Measurements from ENCODE around the gene ZSWIM3. TPM values are rescaled to one million over a fixed set of nuclear protein-coding genes. Genes with fewer than 3 reads are reported as not detected.

ZSWIM3 gene
- total and polyA plus RNA-seq, 2 of the 8 experiments (the other 6 are each of a cell fraction or from before 2014, with no cell fraction given), result 5.5 to 6.9 TPM

- no peak overlapping the region for H3K4ac ChIP-seq (replicated peaks; ENCODE audit: insufficient read length, low read depth, low read length)
- no peaks in the 10 kb centered on the region for H3K23me2 ChIP-seq (ENCODE audit: low read depth, low read length)
- H3K14ac ChIP-seq (ENCODE audit: insufficient read length), result no peak overlapping the region
- no peak overlapping the region for H2BK15ac ChIP-seq (ENCODE audit: low read length)
- H3K4me1 ChIP-seq (replicated peaks in 1 of 4; ENCODE audit: control insufficient read depth in 3 of 4, insufficient read depth in 4 of 4, low read length in 3 of 4), result no peaks in the 10 kb centered on the region
- H2BK5ac ChIP-seq (ENCODE audit: low read depth, low read length), result no peak overlapping the region
- CTCF ChIA-PET (ENCODE audit: partially characterized antibody), result interaction anchor here (0.8 kb wide), 1 partner anchor 73 kb away, joined by 4 read pairs; no protein-coding TSS in a partner anchor
- H2BK20ac ChIP-seq (ENCODE audit: low read length), result no peak overlapping the region
- no peak overlapping the region for H3K9ac ChIP-seq (replicated peaks in 1 of 4; ENCODE audit: extremely low read depth in 1 of 4, low read depth in 3 of 4, low read length in 3 of 4)
- H2AFZ ChIP-seq (ENCODE audit: low read length), result no peak overlapping the region
- H2BK120ac ChIP-seq (replicated peaks; ENCODE audit: low read depth, low read length), result no peak overlapping the region
- no peaks in the 10 kb centered on the region for H3K79me1 ChIP-seq (ENCODE audit: low read depth, low read length)
- no peak overlapping the region for H4K8ac ChIP-seq (ENCODE audit: extremely low read depth, insufficient read depth, low read length)
- WGBS, 2 experiments (ENCODE audit: extremely low coverage in 1 of 2, insufficient coverage in 1 of 2, insufficient read length in 1 of 2, insufficient replicate concordance in 2 of 2, low coverage in 1 of 2, low lambda C conversion rate in 2 of 2, missing lambda C conversion rate in 1 of 2), result 89% methylated on average over 2 of the region's 2 CpGs; no CpG with 5 or more reads in 1 of the 2 experiments
- H3K79me2 ChIP-seq (ENCODE audit: control insufficient read depth in 1 of 2, insufficient read depth in 2 of 2, low read length in 2 of 2), result no peaks in the 10 kb centered on the region
- FAIRE-seq (no peak), DNase-seq (ENCODE audit: low read depth in 1 of 2, low spot score in 2 of 2) (no peak)
- POLR2A ChIA-PET (ENCODE audit: partially characterized antibody), result interaction anchor here (0.7 to 11.2 kb wide), 13 partner anchors 11 to 73 kb away, joined by 3 to 172 read pairs (median 5); partner anchors contain the start of genes PCIF1 and PLTP
- H3K9me3 ChIP-seq (ENCODE audit: insufficient read depth in 2 of 2, low read depth in 1 of 2, low read length in 1 of 2), result no peaks in the 10 kb centered on the region
- H3K36me3 ChIP-seq (ENCODE audit: control insufficient read depth in 2 of 4, insufficient read depth in 4 of 4, low read length in 3 of 4), result peaks cover 15 to 48% (median 42%) of the 10 kb centered on the region in 4 experiments
- H3K27ac ChIP-seq (ENCODE audit: low read depth, low read length), result no peak overlapping the region
- H4K20me1 ChIP-seq (replicated peaks in 1 of 2; ENCODE audit: control insufficient read depth in 1 of 2, insufficient read depth in 2 of 2, low read length in 2 of 2), result peaks cover 0 to 14% of the 10 kb centered on the region in 2 experiments
- H4K5ac ChIP-seq (ENCODE audit: insufficient read length, low read depth, low read length), result no peak overlapping the region
- no peak overlapping the region for H2AK5ac ChIP-seq (ENCODE audit: low read depth, low read length)
- no peaks in the 10 kb centered on the region for H3K27me3 ChIP-seq (replicated peaks in 1 of 4; ENCODE audit: control insufficient read depth in 3 of 4, extremely low read depth in 1 of 4, insufficient read depth in 3 of 4, low read length in 3 of 4)
- no peak overlapping the region for H4K91ac ChIP-seq (replicated peaks; ENCODE audit: insufficient read length, low read length)
- no peak overlapping the region for H3K23ac ChIP-seq (ENCODE audit: insufficient read length)
- H3K18ac ChIP-seq (ENCODE audit: extremely low read depth, low read length), result no peak overlapping the region
- TF ChIP-seq RBBP5 (IDR thresholded peaks at IDR 0.05; ENCODE audit: borderline replicate concordance, low read depth, low read length), result no peak
- TF ChIP-seq TBP (IDR thresholded peaks at IDR 0.05; ENCODE audit: low read depth, low read length), result no peak
- no peak for TF ChIP-seq POU5F1 (IDR thresholded peaks at IDR 0.05; ENCODE audit: low read depth, low read length)
- no peak for TF ChIP-seq EZH2 (IDR thresholded peaks at IDR 0.05; ENCODE audit: low read depth, low read length, severe bottlenecking)
- TF ChIP-seq SAP30 (IDR thresholded peaks at IDR 0.05; ENCODE audit: insufficient read depth, insufficient replicate concordance, low read length), result no peak
- no peak for TF ChIP-seq NANOG (IDR thresholded peaks at IDR 0.05; ENCODE audit: insufficient read depth, low read depth, low read length, poor library complexity, severe bottlenecking)
- H3K56ac ChIP-seq (replicated peaks; ENCODE audit: insufficient read length, low read depth, low read length), result no peak overlapping the region
- H3K4me2 ChIP-seq (ENCODE audit: insufficient read depth in 1 of 2, low read depth in 2 of 2, low read length in 2 of 2), result no peak overlapping the region
- H2BK12ac ChIP-seq (ENCODE audit: low read depth, low read length), result no peak overlapping the region
- no peak overlapping the region for H3K4me3 ChIP-seq (ENCODE audit: extremely low read depth in 1 of 4, insufficient read depth in 2 of 4, low read depth in 3 of 4, low read length in 4 of 4)
Measured at GRCh38 chr20:45897289-45897688, 39.9 kb downstream of the ZSWIM3 start.
